ENCODE data around the gene MORF4L1.

- TF ChIP-seq CTCF (IDR thresholded peaks at IDR 0.05): no peak
- TF ChIP-seq EP300 (IDR thresholded peaks at IDR 0.05): no peak
- TF ChIP-seq POLR2AphosphoS5 (IDR thresholded peaks at IDR 0.05): no peak
- TF ChIP-seq POLR2A (IDR thresholded peaks at IDR 0.05): no peak
These were observed 58.1 kb downstream of the MORF4L1 start for GRCh38 chr15:78930577-78931388.
